Peyer's patch (tissue), 4 donors: Measurements from ENCODE around the gene WASHC2A.
"Not testable (repeated sequence)": the region's sequence is repeated elsewhere in the genome, so short reads cannot be mapped to it uniquely, and the experiment has no call there.

ENCODE experiments used
- POLR2A ChIP-seq, 2 donors: fragments of 450-650 bp; IDR thresholded peaks; one replicate each; pipeline ENCODE4 v1.5.1; 2017; ENCODE audit warnings: antibody characterized with exemption in 2 of 2, mild to moderate bottlenecking in 2 of 2, moderate library complexity in 2 of 2
- TF ChIP-seq, protein P1 (sequence below), 6 experiments: fragments of 450-650 bp in 4 of 6; fragments of 200-600 bp in 2 of 6; sonication (generic) in 1 of 6; IDR thresholded peaks; one replicate each; pipeline ENCODE4 v1.5.1; 2017 to 2019; ENCODE audit warnings: antibody characterized with exemption in 6 of 6, mild to moderate bottlenecking in 3 of 6, moderate library complexity in 1 of 6

DNA sequence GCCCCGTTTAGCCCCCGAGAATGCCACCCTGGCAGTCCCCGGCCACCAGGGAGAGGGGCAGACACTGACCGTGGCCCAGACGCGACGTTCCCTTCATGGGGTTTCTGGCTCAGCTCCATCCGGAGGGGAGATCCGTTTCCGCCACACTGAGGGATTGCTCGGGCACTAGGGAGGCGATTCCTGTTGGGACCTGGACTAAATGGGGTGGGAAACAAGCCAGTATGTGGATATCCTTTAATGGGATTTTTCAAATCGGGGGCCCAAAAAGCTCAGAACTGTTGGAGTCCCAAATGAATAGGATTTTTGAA is 552 bp downstream of the WASHC2A start:
- TF ChIP-seq POLR2A (IDR thresholded peaks at IDR 0.05) = not testable (repeated sequence)
- TF ChIP-seq, protein P1, sequence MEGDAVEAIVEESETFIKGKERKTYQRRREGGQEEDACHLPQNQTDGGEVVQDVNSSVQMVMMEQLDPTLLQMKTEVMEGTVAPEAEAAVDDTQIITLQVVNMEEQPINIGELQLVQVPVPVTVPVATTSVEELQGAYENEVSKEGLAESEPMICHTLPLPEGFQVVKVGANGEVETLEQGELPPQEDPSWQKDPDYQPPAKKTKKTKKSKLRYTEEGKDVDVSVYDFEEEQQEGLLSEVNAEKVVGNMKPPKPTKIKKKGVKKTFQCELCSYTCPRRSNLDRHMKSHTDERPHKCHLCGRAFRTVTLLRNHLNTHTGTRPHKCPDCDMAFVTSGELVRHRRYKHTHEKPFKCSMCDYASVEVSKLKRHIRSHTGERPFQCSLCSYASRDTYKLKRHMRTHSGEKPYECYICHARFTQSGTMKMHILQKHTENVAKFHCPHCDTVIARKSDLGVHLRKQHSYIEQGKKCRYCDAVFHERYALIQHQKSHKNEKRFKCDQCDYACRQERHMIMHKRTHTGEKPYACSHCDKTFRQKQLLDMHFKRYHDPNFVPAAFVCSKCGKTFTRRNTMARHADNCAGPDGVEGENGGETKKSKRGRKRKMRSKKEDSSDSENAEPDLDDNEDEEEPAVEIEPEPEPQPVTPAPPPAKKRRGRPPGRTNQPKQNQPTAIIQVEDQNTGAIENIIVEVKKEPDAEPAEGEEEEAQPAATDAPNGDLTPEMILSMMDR (IDR thresholded peaks at IDR 0.05) = not testable (repeated sequence)
